T-helper 17 cell (primary cell): ENCODE measurements around the gene MTARC2. TPM values are rescaled to one million over a fixed set of nuclear protein-coding genes. Genes with fewer than 3 reads are reported as not detected.
A peak's percentile ranks its signal among the peaks of the same experiment; 100 is the strongest.

Experiments
- ATAC-seq: fragments of 150-1000 bp; cut with Tn5 transposase; 2 replicates; pipeline ENCODE4 v1.10.0; 2021; ENCODE audit warnings: mild to moderate bottlenecking, moderate library complexity
- DNase-seq, 3 donors: peaks; one replicate each; pipeline versions ENCODE4 v3.0.0 to v3.0.0-alpha.2; 2020 to 2021
- H3K9me3 ChIP-seq: one replicate; pipeline ENCODE4 v1.7.0; 2013; ENCODE audit warnings: low read length, mild to moderate bottlenecking; ENCODE audit not compliant: control insufficient read depth, poor library complexity, severe bottlenecking
- H3K27ac Mint-ChIP-seq: one replicate; pipeline ENCODE4 v1.8.0; 2022; ENCODE audit warnings: mild to moderate bottlenecking, moderate library complexity, mixed read lengths
- H3K27me3 Mint-ChIP-seq: one replicate; pipeline ENCODE4 v1.8.0; 2022; ENCODE audit warnings: mixed read lengths
- H3K36me3 Mint-ChIP-seq: one replicate; pipeline ENCODE4 v1.8.0; 2022; ENCODE audit warnings: low read depth, mixed read lengths
- H3K4me1 Mint-ChIP-seq: one replicate; pipeline ENCODE4 v1.8.0; 2022; ENCODE audit warnings: mild to moderate bottlenecking, mixed read lengths
- H3K4me3 Mint-ChIP-seq: one replicate; pipeline ENCODE4 v1.8.0; 2022; ENCODE audit warnings: mild to moderate bottlenecking, moderate library complexity, mixed read lengths
- total RNA-seq, 4 donors: library from RNA in 2 of 4; stranded (reverse) in 2 of 4; gene quantifications; one replicate each; pipeline ENCODE4 v1.2.3 and lab custom pipeline; 2022 to 2026

The MTARC2 gene
- total RNA-seq, 2 donors from 2014 or later, result 0.72 TPM; not detected in 1

GRCh38 chr1:220741825-220742224, 6.3 kb upstream of the MTARC2 start:
- Mint-ChIP-seq H3K27me3 (peaks cover 59% of the 10 kb centered on the region), H3K36me3 (peaks cover under 1% of the 10 kb centered on the region), H3K27ac (no peak overlapping the region), H3K4me1 (no peaks in the 10 kb centered on the region), H3K4me3 (no peak overlapping the region)
- no peaks in the 10 kb centered on the region for H3K9me3 ChIP-seq
- DNase-seq, result no peak
- no peak for ATAC-seq

- Mint-ChIP-seq H3K4me1 (no peaks in the 10 kb centered on the region), H3K36me3 (no peaks in the 10 kb centered on the region), H3K27ac (no peak overlapping the region), H3K27me3 (peaks cover 65% of the 10 kb centered on the region), H3K4me3 (no peak overlapping the region)
- DNase-seq, result no peak
- no peak for ATAC-seq
- no peaks in the 10 kb centered on the region for H3K9me3 ChIP-seq
Measured at GRCh38 chr1:220742520-220742919, 5.6 kb upstream of the MTARC2 start.

GRCh38 chr1:220746851-220747250, 1.3 kb upstream of the MTARC2 start:
- Mint-ChIP-seq H3K27me3 (peaks cover 79% of the 10 kb centered on the region), H3K4me3 (no peak overlapping the region), H3K4me1 (peaks cover 9% of the 10 kb centered on the region), H3K36me3 (no peaks in the 10 kb centered on the region), H3K27ac (no peak overlapping the region)
- no peak for DNase-seq
- H3K9me3 ChIP-seq, result no peaks in the 10 kb centered on the region
- ATAC-seq, result no peak

GRCh38 chr1:220747437-220748088, 559 bp upstream of the MTARC2 start:
- peak overlapping the region; percentile 69 for H3K4me3 Mint-ChIP-seq
- H3K27ac Mint-ChIP-seq, result no peak overlapping the region
- no peak for DNase-seq
- peaks cover 13% of the 10 kb centered on the region for H3K4me1 Mint-ChIP-seq
- H3K9me3 ChIP-seq, result no peaks in the 10 kb centered on the region
- ATAC-seq, result no peak
- peaks cover 78% of the 10 kb centered on the region for H3K27me3 Mint-ChIP-seq
- H3K36me3 Mint-ChIP-seq, result no peaks in the 10 kb centered on the region

GRCh38 chr1:220748936-220749335, 814 bp downstream of the MTARC2 start:
- Mint-ChIP-seq H3K27me3 (peaks cover 68% of the 10 kb centered on the region), H3K4me1 (peaks cover 13% of the 10 kb centered on the region), H3K27ac (no peak overlapping the region), H3K36me3 (no peaks in the 10 kb centered on the region), H3K4me3 (peak overlapping the region; percentile 70)
- H3K9me3 ChIP-seq, result no peaks in the 10 kb centered on the region
- no peak for ATAC-seq
- no peak for DNase-seq

- Mint-ChIP-seq H3K4me3 (no peak overlapping the region), H3K27me3 (peaks cover 75% of the 10 kb centered on the region), H3K36me3 (no peaks in the 10 kb centered on the region), H3K27ac (no peak overlapping the region), H3K4me1 (peaks cover 15% of the 10 kb centered on the region)
- DNase-seq, result no peak
- no peaks in the 10 kb centered on the region for H3K9me3 ChIP-seq
- no peak for ATAC-seq
Measured at GRCh38 chr1:220750131-220750515, 2.0 kb downstream of the MTARC2 start.

GRCh38 chr1:220751111-220751510, 3.0 kb downstream of the MTARC2 start:
- H3K9me3 ChIP-seq, result no peaks in the 10 kb centered on the region
- Mint-ChIP-seq H3K4me1 (peaks cover 15% of the 10 kb centered on the region), H3K4me3 (no peak overlapping the region), H3K27me3 (peaks cover 76% of the 10 kb centered on the region), H3K27ac (no peak overlapping the region), H3K36me3 (no peaks in the 10 kb centered on the region)
- DNase-seq (no peak), ATAC-seq (no peak)

GRCh38 chr1:220754212-220754917, 6.2 kb downstream of the MTARC2 start:
- no peak overlapping the region for H3K27ac Mint-ChIP-seq
- DNase-seq (no peak), ATAC-seq (no peak)
- H3K9me3 ChIP-seq, result no peaks in the 10 kb centered on the region
- H3K4me3 Mint-ChIP-seq, result no peak overlapping the region
- H3K36me3 Mint-ChIP-seq, result peaks cover 2% of the 10 kb centered on the region
- peaks cover 6% of the 10 kb centered on the region for H3K4me1 Mint-ChIP-seq
- peaks cover 65% of the 10 kb centered on the region for H3K27me3 Mint-ChIP-seq

- ATAC-seq (no peak), DNase-seq (no peak)
- Mint-ChIP-seq H3K27ac (no peak overlapping the region), H3K27me3 (peaks cover 65% of the 10 kb centered on the region), H3K4me3 (no peak overlapping the region), H3K36me3 (peaks cover 2% of the 10 kb centered on the region), H3K4me1 (peaks cover 6% of the 10 kb centered on the region)
- no peaks in the 10 kb centered on the region for H3K9me3 ChIP-seq
Measured at GRCh38 chr1:220754918-220755295, 6.8 kb downstream of the MTARC2 start.

GRCh38 chr1:220755309-220755708, 7.2 kb downstream of the MTARC2 start:
- no peak overlapping the region for H3K27ac Mint-ChIP-seq
- no peak for DNase-seq
- H3K4me1 Mint-ChIP-seq, result peaks cover 6% of the 10 kb centered on the region
- peaks cover 2% of the 10 kb centered on the region for H3K36me3 Mint-ChIP-seq
- no peaks in the 10 kb centered on the region for H3K9me3 ChIP-seq
- no peak for ATAC-seq
- H3K4me3 Mint-ChIP-seq, result no peak overlapping the region
- H3K27me3 Mint-ChIP-seq, result peaks cover 64% of the 10 kb centered on the region

- no peaks in the 10 kb centered on the region for H3K9me3 ChIP-seq
- DNase-seq, result no peak
- H3K27ac Mint-ChIP-seq, result no peak overlapping the region
- peaks cover 2% of the 10 kb centered on the region for H3K4me1 Mint-ChIP-seq
- H3K36me3 Mint-ChIP-seq, result peaks cover 2% of the 10 kb centered on the region
- no peak for ATAC-seq
- no peak overlapping the region for H3K4me3 Mint-ChIP-seq
- H3K27me3 Mint-ChIP-seq, result peaks cover 52% of the 10 kb centered on the region
Measured at GRCh38 chr1:220757441-220757840, 9.3 kb downstream of the MTARC2 start.

- Mint-ChIP-seq H3K4me3 (no peak overlapping the region), H3K4me1 (peaks cover 2% of the 10 kb centered on the region), H3K36me3 (peaks cover 2% of the 10 kb centered on the region), H3K27me3 (peaks cover 57% of the 10 kb centered on the region), H3K27ac (no peak overlapping the region)
- no peak for ATAC-seq
- DNase-seq, result no peak
- H3K9me3 ChIP-seq, result no peaks in the 10 kb centered on the region
Measured at GRCh38 chr1:220759147-220759546, 11.0 kb downstream of the MTARC2 start.

- Mint-ChIP-seq H3K36me3 (peaks cover 2% of the 10 kb centered on the region), H3K27ac (no peak overlapping the region), H3K4me3 (no peak overlapping the region), H3K4me1 (no peaks in the 10 kb centered on the region), H3K27me3 (peaks cover 36% of the 10 kb centered on the region)
- ATAC-seq (no peak), DNase-seq (no peak)
- no peaks in the 10 kb centered on the region for H3K9me3 ChIP-seq
Measured at GRCh38 chr1:220761688-220762427, 13.7 kb downstream of the MTARC2 start.
